Caco-2 (cell line): ENCODE data around the gene MT1A. TPM values are rescaled to one million over a fixed set of nuclear protein-coding genes. Genes with fewer than 3 reads are reported as not detected.
A peak's percentile ranks its signal among the peaks of the same experiment; 100 is the strongest.

Experiments
- BruUV-seq: library from RNA; stranded (reverse); fragments of 400-500 nt; replicated peaks from 2 replicates; lab custom pipeline; 2021; lab: Mats Ljungman, UMichigan
- CTCF ChIA-PET: fragments of 300-600 bp; sonication (Branson Sonifier 250); formaldehyde crosslinking; loops from one replicate; lab custom pipeline; 2022; ENCODE audit warnings: antibody characterized with exemption; lab: Charles Lee
- POLR2A ChIA-PET: fragments of 300-600 bp; sonication (Branson Sonifier 250); formaldehyde crosslinking; loops from one replicate; lab custom pipeline; 2022; ENCODE audit warnings: antibody characterized with exemption; lab: Charles Lee
- DNase-seq, 2 experiments: peaks; one replicate each; pipeline versions ENCODE4 v3.0.0 to v3.0.0-alpha.2; 2020 to 2022
- H3K27me3 ChIP-seq: replicated peaks from 2 replicates; pipeline ENCODE4 v1.6.0; 2011; ENCODE audit warnings: low read length; ENCODE audit not compliant: control insufficient read depth, insufficient read depth
- H3K36me3 ChIP-seq: 2 replicates; pipeline ENCODE4 v1.5.1; 2011; ENCODE audit warnings: low read length; ENCODE audit not compliant: control insufficient read depth, insufficient read depth
- H3K4me1 ChIP-seq: fragments of 250-450 bp; sonication (Bioruptor Pico); 2 replicates; pipeline ENCODE4 v1.5.1; 2020; ENCODE audit warnings: mild to moderate bottlenecking
- H3K4me3 ChIP-seq: 2 replicates; pipeline ENCODE4 v1.5.1; 2011; ENCODE audit warnings: low read depth, mild to moderate bottlenecking, control low read depth, low read length
- H3K9me3 ChIP-seq: fragments of 250-450 bp; sonication (Bioruptor Pico); 2 replicates; pipeline ENCODE4 v1.5.1; 2020; ENCODE audit warnings: mild to moderate bottlenecking, moderate library complexity
- H3K27ac Mint-ChIP-seq: one replicate; pipeline ENCODE4 v1.8.0; 2022; ENCODE audit warnings: mixed read lengths; ENCODE audit not compliant: unreplicated experiment
- H3K27me3 Mint-ChIP-seq: one replicate; pipeline ENCODE4 v1.8.0; 2022; ENCODE audit warnings: mixed read lengths; ENCODE audit not compliant: insufficient read depth, unreplicated experiment
- H3K36me3 Mint-ChIP-seq: one replicate; pipeline ENCODE4 v1.8.0; 2022; ENCODE audit warnings: mild to moderate bottlenecking, mixed read lengths; ENCODE audit not compliant: insufficient read depth, unreplicated experiment
- H3K4me1 Mint-ChIP-seq: one replicate; pipeline ENCODE4 v1.8.0; 2022; ENCODE audit warnings: low read depth, mixed read lengths; ENCODE audit not compliant: unreplicated experiment
- H3K4me3 Mint-ChIP-seq: one replicate; pipeline ENCODE4 v1.8.0; 2022; ENCODE audit warnings: mild to moderate bottlenecking, moderate library complexity, mixed read lengths; ENCODE audit not compliant: unreplicated experiment
- H3K9me3 Mint-ChIP-seq: one replicate; pipeline ENCODE4 v1.8.0; 2022; ENCODE audit warnings: mixed read lengths; ENCODE audit not compliant: unreplicated experiment
- intact Hi-C: fragments of 100-400 bp; cut with micrococcal nuclease; formaldehyde crosslinking; loops from one replicate; pipeline ENCODE4 v1.10.0; 2022; ENCODE audit not compliant: unreplicated experiment
- total RNA-seq: library from RNA; stranded (reverse); gene quantifications from 2 replicates; pipeline ENCODE4 v1.2.3, GENCODE V29; 2022
- TF ChIP-seq, protein P1 (sequence below), 2 experiments: fragments of 200-600 bp in 1 of 2; IDR thresholded peaks; 1 replicate in 1 of 2; 2 replicates in 1 of 2; pipeline versions ENCODE4 v1.5.1 to v1.8.0; 2011 to 2022; ENCODE audit warnings: antibody characterized with exemption in 1 of 2, control low read depth in 1 of 2, inconsistent platforms in 1 of 2, low read depth in 1 of 2, low read length in 1 of 2, mild to moderate bottlenecking in 1 of 2, moderate library complexity in 1 of 2; ENCODE audit not compliant: insufficient read depth in 1 of 2, severe bottlenecking in 1 of 2, unreplicated experiment in 1 of 2

MT1A gene
- total RNA-seq, 1 experiment from 2014 or later: 2.5 TPM

- Mint-ChIP-seq H3K36me3 (no peaks in the 10 kb centered on the region), H3K9me3 (no peaks in the 10 kb centered on the region), H3K27ac (no peak overlapping the region), H3K4me1 (peaks cover 7% of the 10 kb centered on the region), H3K4me3 (no peak overlapping the region), H3K27me3 (peaks cover 11% of the 10 kb centered on the region)
- CTCF ChIA-PET: no interaction called here
- H3K27me3 ChIP-seq: no peaks in the 10 kb centered on the region; the same call in 1 of the 2 replicates
- intact Hi-C loops: no loop called here
- POLR2A ChIA-PET: no interaction called here
- no peaks in the 10 kb centered on the region for H3K9me3 ChIP-seq
- H3K36me3 ChIP-seq: no peaks in the 10 kb centered on the region
- DNase-seq: no peak
- BruUV-seq: no TSS peak
- TF ChIP-seq, protein P1, sequence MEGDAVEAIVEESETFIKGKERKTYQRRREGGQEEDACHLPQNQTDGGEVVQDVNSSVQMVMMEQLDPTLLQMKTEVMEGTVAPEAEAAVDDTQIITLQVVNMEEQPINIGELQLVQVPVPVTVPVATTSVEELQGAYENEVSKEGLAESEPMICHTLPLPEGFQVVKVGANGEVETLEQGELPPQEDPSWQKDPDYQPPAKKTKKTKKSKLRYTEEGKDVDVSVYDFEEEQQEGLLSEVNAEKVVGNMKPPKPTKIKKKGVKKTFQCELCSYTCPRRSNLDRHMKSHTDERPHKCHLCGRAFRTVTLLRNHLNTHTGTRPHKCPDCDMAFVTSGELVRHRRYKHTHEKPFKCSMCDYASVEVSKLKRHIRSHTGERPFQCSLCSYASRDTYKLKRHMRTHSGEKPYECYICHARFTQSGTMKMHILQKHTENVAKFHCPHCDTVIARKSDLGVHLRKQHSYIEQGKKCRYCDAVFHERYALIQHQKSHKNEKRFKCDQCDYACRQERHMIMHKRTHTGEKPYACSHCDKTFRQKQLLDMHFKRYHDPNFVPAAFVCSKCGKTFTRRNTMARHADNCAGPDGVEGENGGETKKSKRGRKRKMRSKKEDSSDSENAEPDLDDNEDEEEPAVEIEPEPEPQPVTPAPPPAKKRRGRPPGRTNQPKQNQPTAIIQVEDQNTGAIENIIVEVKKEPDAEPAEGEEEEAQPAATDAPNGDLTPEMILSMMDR (IDR thresholded peaks at IDR 0.05; ENCODE audit: insufficient read depth in 1 of 2, low read depth in 1 of 2, low read length in 1 of 2, severe bottlenecking in 1 of 2, unreplicated experiment in 1 of 2): no peak
- H3K4me3 ChIP-seq: no peak overlapping the region
- H3K4me1 ChIP-seq: no peaks in the 10 kb centered on the region
Measured at GRCh38 chr16:56615353-56615752, 23.1 kb upstream of the MT1A start.

GRCh38 chr16:56616608-56617211, 21.8 kb upstream of the MT1A start:
- Histone ChIP-seq H3K4me3 (no peak overlapping the region; the same call in 1 of the 2 replicates), H3K27me3 (no peaks in the 10 kb centered on the region; the same call in 1 of the 2 replicates), H3K36me3 (no peaks in the 10 kb centered on the region), H3K9me3 (no peaks in the 10 kb centered on the region), H3K4me1 (no peaks in the 10 kb centered on the region)
- ChIA-PET CTCF (no interaction called here), POLR2A (no interaction called here)
- H3K9me3 Mint-ChIP-seq: no peaks in the 10 kb centered on the region
- no peaks in the 10 kb centered on the region for H3K36me3 Mint-ChIP-seq
- DNase-seq: no peak
- TF ChIP-seq, protein P1 (IDR thresholded peaks at IDR 0.05; ENCODE audit: insufficient read depth in 1 of 2, low read depth in 1 of 2, low read length in 1 of 2, severe bottlenecking in 1 of 2, unreplicated experiment in 1 of 2): no peak
- peaks cover 10% of the 10 kb centered on the region for H3K27me3 Mint-ChIP-seq
- H3K4me1 Mint-ChIP-seq: no peaks in the 10 kb centered on the region
- H3K27ac Mint-ChIP-seq: no peak overlapping the region
- BruUV-seq: no TSS peak
- peak overlapping the region; percentile 56 for H3K4me3 Mint-ChIP-seq
- intact Hi-C loops: no loop called here

DNA sequence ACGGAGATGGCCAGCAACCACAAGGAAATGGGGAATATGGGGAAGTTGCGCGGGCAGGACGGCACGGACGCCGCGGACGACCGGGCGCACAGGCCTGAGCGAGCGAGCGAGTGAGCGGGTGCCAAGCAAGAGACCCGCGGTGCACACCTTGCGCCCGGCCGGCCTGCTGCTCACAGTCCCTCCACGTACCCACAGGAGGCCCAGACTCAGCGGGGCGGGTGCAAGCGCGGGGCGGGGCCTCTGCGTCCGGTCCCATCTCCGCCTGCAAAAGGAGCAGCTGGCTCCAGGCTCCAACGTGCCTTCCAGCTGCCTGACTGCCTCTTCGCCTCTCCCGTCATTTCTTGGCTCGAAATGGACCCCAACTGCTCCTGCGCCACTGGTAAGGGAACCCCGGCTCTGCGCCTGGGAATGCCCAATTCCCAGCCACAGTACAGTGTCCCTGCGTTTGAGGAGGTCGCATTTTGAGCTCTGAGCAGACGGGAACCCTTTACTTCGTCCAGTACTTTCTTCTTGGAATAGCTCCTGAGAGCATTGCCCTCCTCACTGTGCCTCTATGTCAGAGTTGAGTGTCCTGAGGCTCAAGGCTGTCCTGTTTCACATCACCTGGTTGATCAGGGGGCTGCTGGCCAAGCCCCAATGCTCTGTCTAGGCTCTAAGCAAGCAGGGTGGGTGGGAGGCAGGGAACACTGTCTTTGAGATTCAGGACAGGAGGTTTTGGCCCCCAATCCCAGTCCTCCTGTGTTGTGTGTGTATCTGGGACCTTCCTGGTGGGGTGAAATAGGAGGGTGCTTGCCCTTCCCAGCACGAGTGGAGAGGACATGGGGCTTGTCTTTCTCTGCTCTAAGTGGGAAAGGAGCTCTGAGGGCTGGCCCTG, 21.0 kb upstream of the MT1A start:
- H3K27me3 Mint-ChIP-seq: peaks cover 10% of the 10 kb centered on the region
- BruUV-seq: no TSS peak
- no peak overlapping the region for H3K27ac Mint-ChIP-seq
- H3K36me3 Mint-ChIP-seq: no peaks in the 10 kb centered on the region
- peak overlapping the region; percentile 56 for H3K4me3 Mint-ChIP-seq
- intact Hi-C loops: no loop called here
- Histone ChIP-seq H3K36me3 (no peaks in the 10 kb centered on the region), H3K27me3 (no peaks in the 10 kb centered on the region; the same call in 1 of the 2 replicates), H3K4me1 (no peaks in the 10 kb centered on the region), H3K4me3 (no peak overlapping the region; the same call in 1 of the 2 replicates), H3K9me3 (no peaks in the 10 kb centered on the region)
- no peak for DNase-seq
- CTCF ChIA-PET: no interaction called here
- no peaks in the 10 kb centered on the region for H3K4me1 Mint-ChIP-seq
- POLR2A ChIA-PET: no interaction called here
- H3K9me3 Mint-ChIP-seq: no peaks in the 10 kb centered on the region
- TF ChIP-seq, protein P1 (IDR thresholded peaks at IDR 0.05; ENCODE audit: insufficient read depth in 1 of 2, low read depth in 1 of 2, low read length in 1 of 2, severe bottlenecking in 1 of 2, unreplicated experiment in 1 of 2): no peak
